HCT116 (cell line): Measurements from ENCODE around the gene RBM20.

Experiments used
- EZH2 ChIP-seq: fragments of 200-600 bp; sonication (generic); IDR thresholded peaks from 2 replicates; pipeline ENCODE4 v1.6.1; 2017; ENCODE audit warnings: antibody characterized with exemption, mixed run types
- ZNF274 ChIP-seq: fragments of 200-500 bp; sonication (Bioruptor generic); IDR thresholded peaks from 2 replicates; pipeline ENCODE4 v1.6.1; 2014; ENCODE audit warnings: mild to moderate bottlenecking, low read depth, low read length, inconsistent platforms
- TF ChIP-seq, protein P1 (sequence below), 3 experiments: fragments of 200-600 bp in 1 of 3; sonication (generic) in 1 of 3; IDR thresholded peaks in 2 of 3; conservative IDR thresholded peaks in 1 of 3; 2 replicates each; pipeline ENCODE4 v1.5.1; 2012 to 2017; ENCODE audit warnings: low read depth in 2 of 3, low read length in 2 of 3, antibody characterized with exemption in 1 of 3, borderline replicate concordance in 1 of 3, control low read depth in 1 of 3, mild to moderate bottlenecking in 1 of 3, mixed read lengths in 1 of 3, mixed run types in 1 of 3, moderate library complexity in 1 of 3; ENCODE audit not compliant: insufficient read depth in 1 of 3
- TF ChIP-seq, protein P2 (sequence below): IDR thresholded peaks from 2 replicates; pipeline ENCODE4 v1.6.1; 2011; ENCODE audit warnings: mild to moderate bottlenecking, low read length, moderate library complexity; ENCODE audit not compliant: insufficient replicate concordance; ENCODE audit errors: extremely low read depth

DNA sequence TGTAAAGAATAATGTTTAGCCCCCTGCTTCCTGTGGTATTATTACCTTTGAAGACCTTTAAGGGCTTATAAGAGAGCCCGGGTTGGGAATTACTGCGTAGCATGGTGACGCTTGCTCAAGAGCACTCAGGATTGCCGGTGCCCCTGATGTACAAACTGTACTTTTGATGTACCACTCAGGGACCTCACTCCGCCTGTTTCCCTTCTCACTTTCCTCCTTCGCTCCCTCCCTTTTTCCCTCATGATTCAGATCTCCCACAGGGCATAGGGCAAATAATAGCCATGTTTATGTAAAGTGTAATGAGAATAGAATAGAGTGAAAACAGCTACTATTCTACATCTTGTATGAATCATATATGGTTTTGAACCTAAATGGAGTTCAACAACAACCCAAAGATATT is 149.8 kb downstream of the RBM20 start:
- TF ChIP-seq, protein P1, sequence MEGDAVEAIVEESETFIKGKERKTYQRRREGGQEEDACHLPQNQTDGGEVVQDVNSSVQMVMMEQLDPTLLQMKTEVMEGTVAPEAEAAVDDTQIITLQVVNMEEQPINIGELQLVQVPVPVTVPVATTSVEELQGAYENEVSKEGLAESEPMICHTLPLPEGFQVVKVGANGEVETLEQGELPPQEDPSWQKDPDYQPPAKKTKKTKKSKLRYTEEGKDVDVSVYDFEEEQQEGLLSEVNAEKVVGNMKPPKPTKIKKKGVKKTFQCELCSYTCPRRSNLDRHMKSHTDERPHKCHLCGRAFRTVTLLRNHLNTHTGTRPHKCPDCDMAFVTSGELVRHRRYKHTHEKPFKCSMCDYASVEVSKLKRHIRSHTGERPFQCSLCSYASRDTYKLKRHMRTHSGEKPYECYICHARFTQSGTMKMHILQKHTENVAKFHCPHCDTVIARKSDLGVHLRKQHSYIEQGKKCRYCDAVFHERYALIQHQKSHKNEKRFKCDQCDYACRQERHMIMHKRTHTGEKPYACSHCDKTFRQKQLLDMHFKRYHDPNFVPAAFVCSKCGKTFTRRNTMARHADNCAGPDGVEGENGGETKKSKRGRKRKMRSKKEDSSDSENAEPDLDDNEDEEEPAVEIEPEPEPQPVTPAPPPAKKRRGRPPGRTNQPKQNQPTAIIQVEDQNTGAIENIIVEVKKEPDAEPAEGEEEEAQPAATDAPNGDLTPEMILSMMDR (IDR thresholded peaks at IDR 0.05 in 2 of 3, conservative IDR thresholded peaks at IDR 0.05 in 1 of 3; ENCODE audit: borderline replicate concordance in 1 of 3, insufficient read depth in 1 of 3, low read depth in 2 of 3, low read length in 2 of 3), result no peak
- TF ChIP-seq EZH2 (no peak), ZNF274 (no peak)
- TF ChIP-seq, protein P2, sequence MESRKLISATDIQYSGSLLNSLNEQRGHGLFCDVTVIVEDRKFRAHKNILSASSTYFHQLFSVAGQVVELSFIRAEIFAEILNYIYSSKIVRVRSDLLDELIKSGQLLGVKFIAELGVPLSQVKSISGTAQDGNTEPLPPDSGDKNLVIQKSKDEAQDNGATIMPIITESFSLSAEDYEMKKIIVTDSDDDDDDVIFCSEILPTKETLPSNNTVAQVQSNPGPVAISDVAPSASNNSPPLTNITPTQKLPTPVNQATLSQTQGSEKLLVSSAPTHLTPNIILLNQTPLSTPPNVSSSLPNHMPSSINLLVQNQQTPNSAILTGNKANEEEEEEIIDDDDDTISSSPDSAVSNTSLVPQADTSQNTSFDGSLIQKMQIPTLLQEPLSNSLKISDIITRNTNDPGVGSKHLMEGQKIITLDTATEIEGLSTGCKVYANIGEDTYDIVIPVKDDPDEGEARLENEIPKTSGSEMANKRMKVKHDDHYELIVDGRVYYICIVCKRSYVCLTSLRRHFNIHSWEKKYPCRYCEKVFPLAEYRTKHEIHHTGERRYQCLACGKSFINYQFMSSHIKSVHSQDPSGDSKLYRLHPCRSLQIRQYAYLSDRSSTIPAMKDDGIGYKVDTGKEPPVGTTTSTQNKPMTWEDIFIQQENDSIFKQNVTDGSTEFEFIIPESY, result no peak
